ENCODE measurements around the gene THEM5.

DNA sequence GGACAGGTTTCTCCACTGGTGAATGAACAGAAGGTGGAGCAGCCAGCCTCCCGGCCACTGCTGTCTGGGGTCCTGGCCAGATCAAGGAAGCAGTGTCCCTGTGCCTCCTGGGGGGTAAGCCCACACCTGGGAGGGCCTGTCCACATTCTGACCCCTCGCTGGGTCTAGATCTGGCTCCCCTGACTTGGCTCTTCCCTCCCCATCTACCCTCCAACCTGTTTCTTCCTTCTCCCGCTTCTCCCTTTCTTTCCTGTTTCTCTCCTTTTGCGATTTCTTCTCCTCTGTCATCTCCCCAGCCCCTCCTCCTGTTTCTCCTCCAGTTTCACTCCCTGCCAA, 22.3 kb downstream of the THEM5 start:
- TF ChIP-seq GATA2 (IDR thresholded peaks at IDR 0.05; ENCODE audit: low read depth, low read length) = no peak
- no peak for TF ChIP-seq GATA3 (IDR thresholded peaks at IDR 0.05; ENCODE audit: low read depth, low read length)
